Lung (tissue), 12 donors: ENCODE results near the gene FAM131A. TPM values are rescaled to one million over a fixed set of nuclear protein-coding genes. Genes with fewer than 3 reads are reported as not detected.

ENCODE experiments used
- ATAC-seq: fragments of 200-7000 bp; cut with Tn5 transposase; one replicate; pipeline ENCODE4 v1.9.1; 2020; ENCODE audit warnings: moderate number of reproducible peaks; ENCODE audit not compliant: insufficient read depth, low FRiP score
- DNase-seq, 3 donors: peaks; one replicate each; pipeline ENCODE4 v3.0.0-alpha.2; 2013 to 2017
- H3K27ac ChIP-seq, 2 donors: one replicate each; pipeline ENCODE4 v1.5.1; 2013; ENCODE audit warnings: mild to moderate bottlenecking in 2 of 2, moderate library complexity in 2 of 2, control low read depth in 1 of 2, inconsistent platforms in 1 of 2, low read depth in 1 of 2, low read length in 1 of 2
- H3K27me3 ChIP-seq, 3 donors: one replicate each; pipeline ENCODE4 v1.5.1; 2013; ENCODE audit warnings: low read length in 2 of 3; ENCODE audit not compliant: control insufficient read depth in 3 of 3, insufficient read depth in 3 of 3
- H3K36me3 ChIP-seq, 4 donors: one replicate each; pipeline ENCODE4 v1.5.1; 2013; ENCODE audit warnings: low read length in 4 of 4, mild to moderate bottlenecking in 1 of 4, moderate library complexity in 1 of 4; ENCODE audit not compliant: control insufficient read depth in 4 of 4, insufficient read depth in 4 of 4
- H3K4me1 ChIP-seq, 5 donors: one replicate each; pipeline ENCODE4 v1.5.1; 2013; ENCODE audit warnings: low read length in 5 of 5, mild to moderate bottlenecking in 2 of 5, moderate library complexity in 1 of 5; ENCODE audit not compliant: control insufficient read depth in 5 of 5, insufficient read depth in 5 of 5
- H3K4me3 ChIP-seq: one replicate; pipeline ENCODE4 v1.5.1; 2013; ENCODE audit warnings: mild to moderate bottlenecking, control low read depth, moderate library complexity
- H3K9ac ChIP-seq, 2 donors: one replicate each; pipeline ENCODE4 v1.5.1; 2013; ENCODE audit warnings: low read length in 2 of 2, control low read depth in 1 of 2; ENCODE audit not compliant: insufficient read depth in 1 of 2
- H3K9me3 ChIP-seq, 4 donors: one replicate each; pipeline ENCODE4 v1.5.1; 2013; ENCODE audit warnings: low read length in 3 of 4, mild to moderate bottlenecking in 1 of 4, moderate library complexity in 1 of 4; ENCODE audit not compliant: control insufficient read depth in 4 of 4, insufficient read depth in 3 of 4
- CTCF ChIP-seq: IDR thresholded peaks from 2 replicates; pipeline ENCODE4 v1.5.1; 2012; ENCODE audit warnings: mild to moderate bottlenecking; ENCODE audit errors: control extremely low read depth, extremely low read depth
- WGBS, 2 donors: extraction: QIAGEN DNeasy Blood & Tissue Kit; methylation state at CpG; one replicate each; pipeline ENCODE4 v1.1.7; 2013; 5-methylcytosine and 5-hydroxymethylcytosine counted together
- polyA plus RNA-seq, 2 donors: library from polyadenylated mRNA; stranded (reverse); fragments of 200-250 nt; gene quantifications; one replicate each; pipeline ENCODE4 v1.2.1, GENCODE V29; 2013
- total RNA-seq, 2 donors: library from RNA; depleted of rRNA in 1 of 2; stranded (reverse); fragments of >200 nt in 1 of 2; gene quantifications; one replicate each; pipeline ENCODE4 v1.2.1, GENCODE V29; 2014 to 2021
- donor health status: control.
- donor health status: control.
- donor health status: Bipolar disorder and iron deficiency.
- donor health status: healthy.
- donor health status: DM: yes; HTN: yes; CAD: no.

FAM131A gene
- total and polyA plus RNA-seq, 4 donors, result 12.9 to 21.4 (median 15.7) TPM

GRCh38 chr3:184352897-184353545 is 15.6 kb downstream of the FAM131A start:
- TF ChIP-seq CTCF, result no peak
- Histone ChIP-seq H3K4me1 (peaks cover 0 to 16% (median 2%) of the 10 kb centered on the region in 5 donors), H3K36me3 (peaks cover 0 to 9% (median 4%) of the 10 kb centered on the region in 4 donors), H3K9me3 (no peaks in the 10 kb centered on the region), H3K4me3 (no peak overlapping the region), H3K27ac (no peak overlapping the region), H3K9ac (no peak overlapping the region), H3K27me3 (no peaks in the 10 kb centered on the region)
- ATAC-seq, result no peak
- no peak for DNase-seq
- WGBS, 2 donors, result 92 to 93% methylated on average over 11 of the region's 11 CpGs

- Histone ChIP-seq H3K4me1 (peaks cover 0 to 11% (median 0%) of the 10 kb centered on the region in 5 donors), H3K36me3 (peaks cover 0 to 12% (median 7%) of the 10 kb centered on the region in 4 donors), H3K27me3 (no peaks in the 10 kb centered on the region), H3K9me3 (no peaks in the 10 kb centered on the region), H3K27ac (no peak overlapping the region), H3K4me3 (no peak overlapping the region), H3K9ac (no peak overlapping the region)
- no peak for DNase-seq
- no peak for ATAC-seq
- TF ChIP-seq CTCF, result no peak
- 94 to 96% methylated on average over 11 of the region's 11 CpGs for WGBS, 2 donors
These were observed 16.1 kb downstream of the FAM131A start for GRCh38 chr3:184353546-184353941.

GRCh38 chr3:184354121-184354728 is 16.8 kb downstream of the FAM131A start:
- peaks cover 0 to 13% (median 7%) of the 10 kb centered on the region in 4 donors for H3K36me3 ChIP-seq
- ATAC-seq, result no peak
- peaks cover 0 to 15% (median 2%) of the 10 kb centered on the region in 5 donors for H3K4me1 ChIP-seq
- no peak overlapping the region for H3K27ac ChIP-seq
- no peak for DNase-seq
- peak; percentile 39 for TF ChIP-seq CTCF
- no peak overlapping the region for H3K9ac ChIP-seq
- H3K4me3 ChIP-seq, result no peak overlapping the region
- H3K27me3 ChIP-seq, result no peaks in the 10 kb centered on the region
- WGBS, 2 donors, result 50 to 52% methylated on average over 18 of the region's 18 CpGs
- H3K9me3 ChIP-seq, result no peaks in the 10 kb centered on the region
